ENCODE measurements around the gene NTF4.
"Not testable (repeated sequence)": the region's sequence is repeated elsewhere in the genome, so short reads cannot be mapped to it uniquely, and the experiment has no call there.

GRCh38 chr19:49030323-49030722 is 34.3 kb downstream of the NTF4 start:
- TF ChIP-seq YY1 (IDR thresholded peaks at IDR 0.05; ENCODE audit: insufficient read depth, insufficient read length); SUZ12 (IDR thresholded peaks at IDR 0.05; ENCODE audit: extremely low read depth, insufficient read depth, insufficient read length); ZNF274 (IDR thresholded peaks at IDR 0.05; ENCODE audit: low read depth, low read length): not testable (repeated sequence)
